Mesothelial cell of epicardium (in vitro differentiated cells): ENCODE measurements around the gene GBP6. TPM values are rescaled to one million over a fixed set of nuclear protein-coding genes. Genes with fewer than 3 reads are reported as not detected.
A peak's percentile ranks its signal among the peaks of the same experiment; 100 is the strongest.

Source experiments
- DNase-seq, 2 experiments: peaks; one replicate each; pipeline ENCODE4 v3.0.0; 2021; ENCODE audit warnings: low spot score in 2 of 2; ENCODE audit not compliant: unreplicated experiment in 2 of 2
- H3K27ac Mint-ChIP-seq: 2 replicates; pipeline ENCODE4 v1.8.0; 2021; ENCODE audit warnings: mixed read lengths
- H3K27me3 Mint-ChIP-seq: 2 replicates; pipeline ENCODE4 v1.8.0; 2021; ENCODE audit warnings: low read depth, mixed read lengths
- H3K36me3 Mint-ChIP-seq: 2 replicates; pipeline ENCODE4 v1.8.0; 2021; ENCODE audit warnings: mixed read lengths
- H3K4me1 Mint-ChIP-seq: 2 replicates; pipeline ENCODE4 v1.8.0; 2021; ENCODE audit warnings: mixed read lengths
- H3K4me3 Mint-ChIP-seq: 2 replicates; pipeline ENCODE4 v1.8.0; 2021; ENCODE audit warnings: mild to moderate bottlenecking, moderate library complexity, mixed read lengths
- H3K9me3 Mint-ChIP-seq: 2 replicates; pipeline ENCODE4 v1.8.0; 2021; ENCODE audit warnings: mixed read lengths
- total RNA-seq: library from RNA; stranded (reverse); gene quantifications from 3 replicates; pipeline ENCODE4 v1.2.1, GENCODE V29; 2021
- TF ChIP-seq, protein P1 (sequence below): fragments of 200-600 bp; sonication (generic); IDR thresholded peaks from one replicate; pipeline ENCODE4 v1.5.0; 2021; ENCODE audit warnings: antibody characterized with exemption; ENCODE audit not compliant: unreplicated experiment

Gene GBP6
- total RNA-seq, 1 donor from 2014 or later, result 0.09 TPM

DNA sequence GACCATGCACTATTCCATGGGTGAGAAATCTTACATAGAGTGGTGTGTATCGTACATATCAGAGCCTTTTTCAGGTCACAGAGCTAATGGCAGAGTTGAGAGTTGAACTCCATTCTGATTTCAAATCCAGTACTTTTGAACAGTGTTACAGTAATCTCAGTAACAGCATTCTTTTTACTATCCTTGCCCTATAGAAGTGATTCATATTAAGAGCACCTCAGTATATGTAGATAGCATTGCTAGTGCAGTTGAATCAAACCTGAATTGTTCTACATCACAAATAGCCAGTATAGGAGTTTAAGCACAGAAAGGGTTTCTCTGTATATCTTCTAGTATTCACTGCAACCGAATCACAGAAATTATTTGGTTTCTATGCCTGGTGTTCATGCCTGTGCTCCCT is 11.4 kb upstream of the GBP6 start:
- Mint-ChIP-seq H3K27me3 (peaks cover 13% of the 10 kb centered on the region), H3K27ac (no peak overlapping the region), H3K9me3 (no peaks in the 10 kb centered on the region), H3K36me3 (no peaks in the 10 kb centered on the region), H3K4me1 (peaks cover 2% of the 10 kb centered on the region), H3K4me3 (no peak overlapping the region)
- TF ChIP-seq, protein P1, sequence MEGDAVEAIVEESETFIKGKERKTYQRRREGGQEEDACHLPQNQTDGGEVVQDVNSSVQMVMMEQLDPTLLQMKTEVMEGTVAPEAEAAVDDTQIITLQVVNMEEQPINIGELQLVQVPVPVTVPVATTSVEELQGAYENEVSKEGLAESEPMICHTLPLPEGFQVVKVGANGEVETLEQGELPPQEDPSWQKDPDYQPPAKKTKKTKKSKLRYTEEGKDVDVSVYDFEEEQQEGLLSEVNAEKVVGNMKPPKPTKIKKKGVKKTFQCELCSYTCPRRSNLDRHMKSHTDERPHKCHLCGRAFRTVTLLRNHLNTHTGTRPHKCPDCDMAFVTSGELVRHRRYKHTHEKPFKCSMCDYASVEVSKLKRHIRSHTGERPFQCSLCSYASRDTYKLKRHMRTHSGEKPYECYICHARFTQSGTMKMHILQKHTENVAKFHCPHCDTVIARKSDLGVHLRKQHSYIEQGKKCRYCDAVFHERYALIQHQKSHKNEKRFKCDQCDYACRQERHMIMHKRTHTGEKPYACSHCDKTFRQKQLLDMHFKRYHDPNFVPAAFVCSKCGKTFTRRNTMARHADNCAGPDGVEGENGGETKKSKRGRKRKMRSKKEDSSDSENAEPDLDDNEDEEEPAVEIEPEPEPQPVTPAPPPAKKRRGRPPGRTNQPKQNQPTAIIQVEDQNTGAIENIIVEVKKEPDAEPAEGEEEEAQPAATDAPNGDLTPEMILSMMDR, result no peak
- no peak for DNase-seq

DNA sequence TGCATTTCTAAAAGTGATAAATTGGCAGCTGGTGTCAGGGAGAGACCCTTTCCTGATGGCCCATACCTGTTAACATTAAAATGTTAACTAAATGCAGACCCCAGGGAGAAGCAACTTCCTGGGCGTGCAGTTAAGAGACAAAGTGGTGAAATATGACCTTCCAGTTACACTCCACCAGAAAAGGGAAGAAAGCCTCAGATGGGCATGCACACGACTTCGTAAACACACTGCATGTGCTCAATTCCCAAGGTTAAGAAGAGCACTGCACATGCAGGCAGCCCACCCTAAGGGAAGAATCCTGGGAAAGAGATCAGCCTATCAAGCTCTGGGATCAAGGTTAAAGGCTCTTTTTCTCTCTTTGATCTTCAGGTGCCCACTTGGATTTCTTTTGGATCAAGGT is 9.7 kb upstream of the GBP6 start:
- TF ChIP-seq, protein P1, result no peak
- peaks cover 13% of the 10 kb centered on the region for H3K27me3 Mint-ChIP-seq
- DNase-seq, result no peak
- no peaks in the 10 kb centered on the region for H3K9me3 Mint-ChIP-seq
- no peak overlapping the region for H3K27ac Mint-ChIP-seq
- H3K4me3 Mint-ChIP-seq, result no peak overlapping the region
- peaks cover 5% of the 10 kb centered on the region for H3K4me1 Mint-ChIP-seq
- H3K36me3 Mint-ChIP-seq, result no peaks in the 10 kb centered on the region

DNA sequence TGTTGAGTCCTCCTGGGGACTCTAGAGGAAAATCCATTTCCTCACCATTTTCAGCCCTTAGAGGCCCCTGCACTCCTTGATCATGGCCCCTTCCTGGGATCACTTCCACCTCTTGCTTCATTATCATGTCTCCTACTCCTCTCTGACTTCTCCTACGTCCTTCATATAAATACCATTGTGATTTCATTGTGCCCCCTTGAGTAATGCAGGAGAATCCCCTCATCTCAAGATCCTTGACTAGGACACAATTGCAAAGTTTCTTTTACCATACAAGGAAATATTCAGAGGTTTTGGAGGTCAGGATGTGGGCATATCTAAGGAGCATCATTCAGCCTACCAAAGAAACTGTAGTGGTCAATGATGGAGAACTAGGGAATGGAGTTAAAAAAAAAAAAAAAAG is 8.8 kb upstream of the GBP6 start:
- no peaks in the 10 kb centered on the region for H3K9me3 Mint-ChIP-seq
- no peak for DNase-seq
- H3K27me3 Mint-ChIP-seq, result peaks cover 13% of the 10 kb centered on the region
- no peaks in the 10 kb centered on the region for H3K36me3 Mint-ChIP-seq
- TF ChIP-seq, protein P1, result no peak
- H3K27ac Mint-ChIP-seq, result no peak overlapping the region
- peaks cover 5% of the 10 kb centered on the region for H3K4me1 Mint-ChIP-seq
- no peak overlapping the region for H3K4me3 Mint-ChIP-seq

DNA sequence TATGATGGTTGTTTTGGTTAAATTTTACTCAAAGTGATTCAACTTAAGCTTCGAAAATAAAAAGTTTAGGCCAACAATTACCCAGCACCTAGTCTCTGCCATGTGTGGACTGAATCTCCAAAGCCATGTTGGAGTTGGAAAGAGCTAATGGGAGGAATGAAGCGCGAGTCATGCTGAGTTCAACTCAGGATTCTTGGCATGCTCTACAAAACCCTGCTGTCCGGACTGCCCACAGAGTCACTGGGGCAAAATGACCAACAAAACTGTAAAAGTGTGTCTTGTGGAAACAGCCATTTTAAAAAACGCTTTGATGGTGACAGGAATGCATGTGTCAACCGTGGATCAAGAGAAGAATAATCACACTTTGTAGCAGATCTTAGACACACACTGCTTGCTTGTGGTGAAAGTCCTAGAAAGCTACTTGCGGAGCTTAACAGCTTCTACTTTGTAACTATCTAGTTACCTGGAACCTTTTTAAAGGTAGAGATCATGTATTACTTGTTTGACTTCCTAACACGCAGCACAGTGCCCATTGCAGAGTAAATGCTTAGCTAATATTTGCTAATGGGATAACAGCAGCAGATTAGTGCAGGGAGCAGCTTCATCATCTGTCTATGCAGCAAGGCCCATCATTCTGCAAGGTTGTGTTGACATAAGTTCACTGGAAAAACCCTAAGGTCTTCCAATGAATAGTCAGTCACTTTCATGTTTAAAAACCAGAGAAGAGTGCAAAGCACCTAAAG is 7.0 kb upstream of the GBP6 start:
- TF ChIP-seq, protein P1, result no peak
- Mint-ChIP-seq H3K27ac (no peak overlapping the region), H3K4me1 (peaks cover 8% of the 10 kb centered on the region), H3K36me3 (no peaks in the 10 kb centered on the region), H3K4me3 (no peak overlapping the region), H3K9me3 (no peaks in the 10 kb centered on the region), H3K27me3 (peaks cover 10% of the 10 kb centered on the region)
- DNase-seq, result no peak

DNA sequence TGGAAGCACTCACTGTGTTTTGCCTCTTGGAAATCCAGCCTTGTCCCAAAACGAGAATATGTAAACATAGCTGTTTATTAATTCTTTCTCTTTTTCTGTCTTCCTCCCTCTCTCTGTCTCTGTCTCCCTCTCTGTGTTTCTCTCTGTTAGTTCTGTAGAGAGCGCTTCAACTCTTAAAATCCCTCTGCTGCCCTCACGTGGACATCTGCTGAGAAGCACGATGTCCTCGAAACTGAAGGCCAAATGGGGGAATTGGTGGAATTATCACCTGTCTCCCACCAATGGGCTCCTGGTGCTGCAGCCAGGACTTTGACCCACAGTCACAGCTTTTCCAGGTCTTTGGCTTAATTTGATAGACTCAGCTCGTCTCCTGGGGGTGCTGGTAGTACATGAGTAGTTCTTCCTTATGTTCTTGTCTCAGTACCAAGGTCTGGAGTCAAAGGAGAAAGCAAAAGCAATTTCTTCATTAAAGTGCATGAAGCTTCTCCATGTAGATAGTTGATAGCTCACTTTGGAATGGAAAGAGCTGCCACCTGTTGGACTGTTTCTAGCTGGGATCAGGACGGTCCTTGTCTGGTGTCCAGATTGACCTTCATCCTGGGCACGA is 5.5 kb upstream of the GBP6 start:
- H3K9me3 Mint-ChIP-seq, result no peaks in the 10 kb centered on the region
- H3K27me3 Mint-ChIP-seq, result peaks cover 3% of the 10 kb centered on the region
- peak; percentile 42 to 78 for DNase-seq
- no peaks in the 10 kb centered on the region for H3K36me3 Mint-ChIP-seq
- peaks cover 10% of the 10 kb centered on the region for H3K4me1 Mint-ChIP-seq
- H3K27ac Mint-ChIP-seq, result peak overlapping the region; percentile 65
- TF ChIP-seq, protein P1, result peak; percentile 65
- H3K4me3 Mint-ChIP-seq, result no peak overlapping the region
